ENCODE results near the gene M1AP.

DNA sequence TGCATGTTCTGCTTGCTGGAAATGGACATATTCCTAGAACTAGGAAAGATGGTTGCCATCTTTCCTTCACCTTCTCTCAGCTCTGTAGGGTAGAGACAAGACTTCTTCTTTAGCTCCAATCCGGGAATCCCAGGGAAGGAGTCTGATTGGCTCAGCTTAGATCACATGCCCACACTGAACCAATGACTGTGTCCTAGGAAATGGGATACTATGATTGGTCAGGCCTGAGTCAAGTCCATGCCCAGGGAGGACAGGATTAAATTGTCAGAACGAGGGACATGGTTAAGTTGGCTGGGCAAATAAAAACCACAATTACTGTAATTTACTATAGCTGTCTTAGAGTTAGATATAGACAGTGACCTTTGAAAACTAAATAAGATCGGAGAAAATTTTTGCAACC is 37.3 kb upstream of the M1AP start:
- TF ChIP-seq POLR2AphosphoS5 (IDR thresholded peaks at IDR 0.05) (no peak), POLR2A (IDR thresholded peaks at IDR 0.05) (no peak)
- TF ChIP-seq, protein P1, sequence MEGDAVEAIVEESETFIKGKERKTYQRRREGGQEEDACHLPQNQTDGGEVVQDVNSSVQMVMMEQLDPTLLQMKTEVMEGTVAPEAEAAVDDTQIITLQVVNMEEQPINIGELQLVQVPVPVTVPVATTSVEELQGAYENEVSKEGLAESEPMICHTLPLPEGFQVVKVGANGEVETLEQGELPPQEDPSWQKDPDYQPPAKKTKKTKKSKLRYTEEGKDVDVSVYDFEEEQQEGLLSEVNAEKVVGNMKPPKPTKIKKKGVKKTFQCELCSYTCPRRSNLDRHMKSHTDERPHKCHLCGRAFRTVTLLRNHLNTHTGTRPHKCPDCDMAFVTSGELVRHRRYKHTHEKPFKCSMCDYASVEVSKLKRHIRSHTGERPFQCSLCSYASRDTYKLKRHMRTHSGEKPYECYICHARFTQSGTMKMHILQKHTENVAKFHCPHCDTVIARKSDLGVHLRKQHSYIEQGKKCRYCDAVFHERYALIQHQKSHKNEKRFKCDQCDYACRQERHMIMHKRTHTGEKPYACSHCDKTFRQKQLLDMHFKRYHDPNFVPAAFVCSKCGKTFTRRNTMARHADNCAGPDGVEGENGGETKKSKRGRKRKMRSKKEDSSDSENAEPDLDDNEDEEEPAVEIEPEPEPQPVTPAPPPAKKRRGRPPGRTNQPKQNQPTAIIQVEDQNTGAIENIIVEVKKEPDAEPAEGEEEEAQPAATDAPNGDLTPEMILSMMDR (IDR thresholded peaks at IDR 0.05 in 8 of 11, conservative IDR thresholded peaks at IDR 0.05 in 3 of 11), result no peak

All from spleen (tissue), 7 donors.